B cell (primary cell): ENCODE results near the gene ADCY1. TPM values are rescaled to one million over a fixed set of nuclear protein-coding genes. Genes with fewer than 3 reads are reported as not detected.
"Not testable (repeated sequence)": the region's sequence is repeated elsewhere in the genome, so short reads cannot be mapped to it uniquely, and the experiment has no call there.

Experiments
- ATAC-seq: fragments of 200-7000 bp; cut with Tn5 transposase; one replicate; pipeline ENCODE4 v1.10.0; 2021; ENCODE audit warnings: low read depth, mild to moderate bottlenecking, moderate number of reproducible peaks, moderate library complexity
- CTCF ChIA-PET: fragments of 350-600 bp; sonication (Branson Sonifier 250); formaldehyde crosslinking; loops from one replicate; lab custom pipeline; 2021; ENCODE audit warnings: antibody characterized with exemption, inconsistent platforms; lab: Charles Lee
- POLR2A ChIA-PET: fragments of 350-600 bp; sonication (Branson Sonifier 250); formaldehyde crosslinking; loops from one replicate; lab custom pipeline; 2021; ENCODE audit warnings: antibody characterized with exemption; lab: Charles Lee
- DNase-seq: peaks from one replicate; pipeline ENCODE4 v3.0.0; 2013
- H2AFZ ChIP-seq: 2 replicates; pipeline ENCODE4 v1.6.1; 2012; ENCODE audit warnings: mild to moderate bottlenecking, low read depth, low read length; ENCODE audit not compliant: insufficient read depth, poor library complexity, severe bottlenecking
- H3K27ac ChIP-seq, 2 donors: 1 replicate in 1 of 2; 2 replicates in 1 of 2; pipeline ENCODE4 v1.5.1; 2012 to 2013; ENCODE audit warnings: low read length in 2 of 2, mild to moderate bottlenecking in 2 of 2, moderate library complexity in 1 of 2
- H3K27me3 ChIP-seq, 4 experiments: fragments of 200-600 bp in 1 of 4; sonication (generic) in 1 of 4; replicated peaks in 1 of 4; 1 replicate in 2 of 4; 2 replicates in 2 of 4; pipeline versions ENCODE4 v1.6.1 to v1.7.0; 2013 to 2016; ENCODE audit warnings: low read length in 3 of 4, mild to moderate bottlenecking in 2 of 4, mixed read lengths in 1 of 4, moderate library complexity in 1 of 4; ENCODE audit not compliant: insufficient read depth in 4 of 4, control insufficient read depth in 3 of 4; ENCODE audit errors: control extremely low read depth in 1 of 4
- H3K36me3 ChIP-seq, 2 experiments: replicated peaks in 1 of 2; 1 replicate in 1 of 2; 2 replicates in 1 of 2; pipeline versions ENCODE4 v1.6.1 to v1.7.1; 2013; ENCODE audit warnings: low read length in 1 of 2; ENCODE audit not compliant: insufficient read depth in 2 of 2, control insufficient read depth in 1 of 2; ENCODE audit errors: control extremely low read depth in 1 of 2, extremely low read depth in 1 of 2
- H3K4me1 ChIP-seq, 2 donors: fragments of 200-600 bp in 1 of 2; sonication (generic) in 1 of 2; 1 replicate in 1 of 2; 2 replicates in 1 of 2; pipeline versions ENCODE4 v1.5.1 to v1.6.1; 2013 to 2017; ENCODE audit warnings: low read length in 2 of 2; ENCODE audit not compliant: control insufficient read depth in 2 of 2, insufficient read depth in 2 of 2
- H3K4me2 ChIP-seq: replicated peaks from 2 replicates; pipeline ENCODE3; 2012; ENCODE audit warnings: mild to moderate bottlenecking, low read depth, low read length; ENCODE audit not compliant: poor library complexity, severe bottlenecking
- H3K4me3 ChIP-seq, 5 experiments: fragments of 200-600 bp in 1 of 5; sonication (generic) in 1 of 5; 1 replicate in 3 of 5; 2 replicates in 2 of 5; pipeline versions ENCODE4 v1.5.1 to v1.7.0; 2011 to 2016; ENCODE audit warnings: low read length in 4 of 5, mild to moderate bottlenecking in 4 of 5, low read depth in 2 of 5, control low read depth in 1 of 5, moderate library complexity in 1 of 5; ENCODE audit not compliant: insufficient read depth in 1 of 5; ENCODE audit errors: control extremely low read depth in 1 of 5, extremely low read depth in 1 of 5
- H3K79me2 ChIP-seq: fragments of 200-600 bp; sonication (generic); one replicate; pipeline ENCODE4 v1.6.0; 2016; ENCODE audit warnings: low read length; ENCODE audit not compliant: control insufficient read depth, insufficient read depth
- H3K9ac ChIP-seq: fragments of 200-600 bp; sonication (generic); 2 replicates; pipeline ENCODE4 v1.6.1; 2017; ENCODE audit warnings: mild to moderate bottlenecking, low read length, moderate library complexity
- H3K9me3 ChIP-seq, 3 donors: one replicate each; pipeline versions ENCODE4 v1.6.1 to v1.7.1; 2013; ENCODE audit warnings: low read length in 2 of 3; ENCODE audit not compliant: control insufficient read depth in 2 of 3, insufficient read depth in 1 of 3; ENCODE audit errors: control extremely low read depth in 1 of 3
- H4K20me1 ChIP-seq: 2 replicates; pipeline ENCODE4 v1.6.0; 2012; ENCODE audit warnings: mild to moderate bottlenecking, low read length; ENCODE audit not compliant: insufficient read depth, control insufficient read depth, poor library complexity, severe bottlenecking
- H3K27ac Mint-ChIP-seq: one replicate; pipeline ENCODE4 v1.8.0; 2021; ENCODE audit warnings: mixed read lengths
- H3K27me3 Mint-ChIP-seq: one replicate; pipeline ENCODE4 v1.8.0; 2021; ENCODE audit warnings: mixed read lengths
- H3K4me1 Mint-ChIP-seq: one replicate; pipeline ENCODE4 v1.8.0; 2021; ENCODE audit warnings: mixed read lengths
- H3K4me3 Mint-ChIP-seq: one replicate; pipeline ENCODE4 v1.8.0; 2021; ENCODE audit warnings: mixed read lengths
- H3K9me3 Mint-ChIP-seq: one replicate; pipeline ENCODE4 v1.8.0; 2022; ENCODE audit warnings: mixed read lengths; ENCODE audit not compliant: insufficient read depth
- EZH2 ChIP-seq: IDR thresholded peaks from 2 replicates; pipeline ENCODE4 v1.6.1; 2012; ENCODE audit warnings: borderline replicate concordance, low read depth, mild to moderate bottlenecking, moderate library complexity, low read length; ENCODE audit not compliant: insufficient read depth, poor library complexity, severe bottlenecking
- WGBS: methylation state at CpG from one replicate; pipeline ENCODE4 v1.1.5; 2013; ENCODE audit warnings: missing lambda C conversion rate; ENCODE audit not compliant: insufficient coverage; 5-methylcytosine and 5-hydroxymethylcytosine counted together
- intact Hi-C: fragments of 100-400 bp; cut with micrococcal nuclease; formaldehyde crosslinking; loops from one replicate; pipeline ENCODE4 v1.10.0; 2022
- polyA plus RNA-seq: library from polyadenylated mRNA; depleted of rRNA; stranded (reverse); fragments of >200 nt; gene quantifications from 2 replicates; pipeline ENCODE4 v1.2.3, GENCODE V29; 2012
- total RNA-seq, 2 donors: library from RNA; stranded (reverse); fragments of 120-200 nt in 1 of 2; gene quantifications; 1 replicate in 1 of 2; 2 replicates in 1 of 2; pipeline versions ENCODE4 v1.2.3 to v1.2.4, GENCODE V29; 2013 to 2022
- TF ChIP-seq, protein P1 (sequence below): fragments of 200-600 bp; IDR thresholded peaks from one replicate; pipeline ENCODE4 v1.8.0; 2022; ENCODE audit warnings: antibody characterized with exemption, mild to moderate bottlenecking

The ADCY1 gene
- total and polyA plus RNA-seq, 2 donors (not counting 1 experiment from before 2014, with no cell fraction given): 0.05 to 0.12 TPM

DNA sequence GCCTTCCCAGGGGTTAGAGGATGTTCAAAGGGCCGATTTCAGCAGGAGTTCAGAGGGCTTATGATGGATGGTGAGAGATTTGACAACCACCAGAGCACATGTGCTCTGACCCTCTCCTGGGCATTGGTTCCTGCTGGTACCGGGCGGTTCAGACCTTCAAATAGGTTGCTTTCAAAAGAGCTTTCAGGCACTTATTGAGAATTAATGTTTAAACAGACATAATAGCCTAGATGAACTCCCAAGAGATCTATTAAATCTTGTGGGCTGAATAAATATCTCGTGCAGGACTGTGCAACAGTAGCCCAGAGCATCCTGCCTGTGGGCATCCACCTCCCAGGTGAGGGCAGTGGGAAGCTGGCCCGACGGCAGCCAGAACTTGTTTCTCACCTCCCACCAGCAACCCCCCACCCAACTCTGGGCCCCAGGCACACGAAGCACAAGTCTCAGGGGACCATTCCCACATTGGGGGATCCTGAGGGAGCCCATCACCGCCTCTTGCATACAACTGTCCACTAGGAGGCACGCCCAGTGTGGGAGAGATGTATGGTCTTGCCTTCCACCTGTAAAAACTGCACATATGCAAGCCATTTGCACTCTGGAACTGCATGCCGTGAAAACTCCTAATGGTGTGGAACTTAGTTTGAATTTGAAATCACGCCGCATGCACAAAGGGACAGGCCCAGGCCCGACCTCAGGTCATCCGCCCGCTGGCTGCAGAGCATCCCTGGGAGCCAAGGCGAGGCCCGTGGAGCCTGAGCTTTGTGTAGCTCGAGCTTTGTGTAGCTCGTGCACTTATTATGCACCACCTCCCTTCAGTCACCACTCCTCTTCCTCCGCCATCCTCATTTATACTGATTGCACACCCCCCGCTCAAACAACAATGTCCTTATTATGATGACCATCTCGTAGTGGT lies 147.8 kb downstream of the ADCY1 start:
- ChIA-PET POLR2A (no interaction called here), CTCF (no interaction called here)
- Mint-ChIP-seq H3K4me1 (no peaks in the 10 kb centered on the region), H3K9me3 (no peaks in the 10 kb centered on the region), H3K4me3 (no peak overlapping the region), H3K27me3 (no peaks in the 10 kb centered on the region), H3K27ac (no peak overlapping the region)
- Histone ChIP-seq H3K36me3 (peaks cover 1 to 25% of the 10 kb centered on the region in 2 experiments), H3K79me2 (no peaks in the 10 kb centered on the region), H3K9ac (no peak overlapping the region), H3K27ac (no peak overlapping the region), H3K4me1 (no peaks in the 10 kb centered on the region), H2AFZ (no peak overlapping the region), H3K9me3 (peaks cover 0 to 6% (median 0%) of the 10 kb centered on the region in 3 donors), H3K4me3 (no peak overlapping the region), H3K27me3 (no peaks in the 10 kb centered on the region), H4K20me1 (no peaks in the 10 kb centered on the region), H3K4me2 (no peak overlapping the region)
- no peak for DNase-seq
- TF ChIP-seq, protein P1, sequence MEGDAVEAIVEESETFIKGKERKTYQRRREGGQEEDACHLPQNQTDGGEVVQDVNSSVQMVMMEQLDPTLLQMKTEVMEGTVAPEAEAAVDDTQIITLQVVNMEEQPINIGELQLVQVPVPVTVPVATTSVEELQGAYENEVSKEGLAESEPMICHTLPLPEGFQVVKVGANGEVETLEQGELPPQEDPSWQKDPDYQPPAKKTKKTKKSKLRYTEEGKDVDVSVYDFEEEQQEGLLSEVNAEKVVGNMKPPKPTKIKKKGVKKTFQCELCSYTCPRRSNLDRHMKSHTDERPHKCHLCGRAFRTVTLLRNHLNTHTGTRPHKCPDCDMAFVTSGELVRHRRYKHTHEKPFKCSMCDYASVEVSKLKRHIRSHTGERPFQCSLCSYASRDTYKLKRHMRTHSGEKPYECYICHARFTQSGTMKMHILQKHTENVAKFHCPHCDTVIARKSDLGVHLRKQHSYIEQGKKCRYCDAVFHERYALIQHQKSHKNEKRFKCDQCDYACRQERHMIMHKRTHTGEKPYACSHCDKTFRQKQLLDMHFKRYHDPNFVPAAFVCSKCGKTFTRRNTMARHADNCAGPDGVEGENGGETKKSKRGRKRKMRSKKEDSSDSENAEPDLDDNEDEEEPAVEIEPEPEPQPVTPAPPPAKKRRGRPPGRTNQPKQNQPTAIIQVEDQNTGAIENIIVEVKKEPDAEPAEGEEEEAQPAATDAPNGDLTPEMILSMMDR: no peak
- no peak for TF ChIP-seq EZH2
- WGBS: 100% methylated on average over 15 of the region's 22 CpGs
- intact Hi-C loops: no loop called here
- no peak for ATAC-seq

DNA sequence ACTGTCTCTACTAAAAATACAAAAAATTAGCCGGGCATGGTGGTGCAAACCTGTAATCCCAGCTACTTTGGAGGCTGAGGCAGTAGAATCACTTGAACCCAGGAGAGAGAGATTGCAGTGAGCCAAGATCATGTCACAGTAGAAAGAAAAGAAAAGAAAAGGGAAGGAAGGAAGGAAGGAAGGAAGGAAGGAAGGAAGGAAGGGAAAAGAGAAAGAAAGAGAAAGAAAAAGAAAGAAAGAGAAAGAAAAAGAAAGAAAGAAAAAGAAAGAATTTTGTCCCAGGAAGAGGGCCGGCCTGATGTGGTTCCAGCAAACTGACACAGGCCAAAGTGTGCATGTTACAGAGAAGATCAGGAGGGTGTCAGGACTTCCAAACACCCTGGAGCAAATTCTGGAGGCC lies 151.1 kb downstream of the ADCY1 start:
- H3K9ac ChIP-seq, POLR2A ChIA-PET, CTCF ChIA-PET, H3K4me3 ChIP-seq, H3K27me3 Mint-ChIP-seq, H4K20me1 ChIP-seq, H3K4me1 Mint-ChIP-seq, H3K27me3 ChIP-seq, H3K9me3 Mint-ChIP-seq, H2AFZ ChIP-seq, H3K79me2 ChIP-seq, H3K9me3 ChIP-seq, ATAC-seq, H3K4me3 Mint-ChIP-seq, H3K27ac ChIP-seq, H3K4me2 ChIP-seq, H3K27ac Mint-ChIP-seq, H3K4me1 ChIP-seq, DNase-seq, intact Hi-C loops: not testable (repeated sequence)
- H3K36me3 ChIP-seq: peaks cover 1 to 35% of the 10 kb centered on the region in 2 experiments
- 83% methylated on average over 1 of the region's 2 CpGs for WGBS
